Inflammatory macrophage treated with lipopolysaccharide for 4 hours (primary cell): ENCODE results near the gene ALDH3A1.

ENCODE experiments used
- DNase-seq: peaks from one replicate; pipeline ENCODE4 v3.0.0-alpha.2; 2020

The ALDH3A1 gene

DNA sequence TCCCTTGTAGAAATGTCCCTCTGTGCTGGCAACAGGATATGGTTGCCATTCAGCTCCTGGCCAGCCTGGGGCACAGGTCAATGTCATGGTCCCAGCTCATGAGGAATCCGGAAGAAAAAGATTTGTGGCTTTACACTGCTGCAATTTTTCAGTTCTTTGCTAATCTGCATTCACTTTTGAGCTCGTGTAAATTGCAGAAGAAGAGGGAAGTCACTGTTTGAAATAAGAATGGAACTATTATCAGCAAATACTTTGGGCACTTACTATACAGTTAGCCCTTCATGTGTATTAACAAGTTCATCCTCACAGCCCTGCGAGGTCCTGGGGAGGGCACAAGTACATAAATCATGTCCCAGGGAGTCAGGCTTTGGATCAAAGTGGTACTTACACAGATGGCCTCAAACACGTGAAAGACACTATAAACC, 45.9 kb downstream of the ALDH3A1 start:
- peak; percentile 25 for DNase-seq
